ENCODE results near the gene FSIP1.

The FSIP1 gene

GRCh38 chr15:39792025-39792843 lies 9.6 kb upstream of the FSIP1 start:
- DNase-seq, result no peak

DNA sequence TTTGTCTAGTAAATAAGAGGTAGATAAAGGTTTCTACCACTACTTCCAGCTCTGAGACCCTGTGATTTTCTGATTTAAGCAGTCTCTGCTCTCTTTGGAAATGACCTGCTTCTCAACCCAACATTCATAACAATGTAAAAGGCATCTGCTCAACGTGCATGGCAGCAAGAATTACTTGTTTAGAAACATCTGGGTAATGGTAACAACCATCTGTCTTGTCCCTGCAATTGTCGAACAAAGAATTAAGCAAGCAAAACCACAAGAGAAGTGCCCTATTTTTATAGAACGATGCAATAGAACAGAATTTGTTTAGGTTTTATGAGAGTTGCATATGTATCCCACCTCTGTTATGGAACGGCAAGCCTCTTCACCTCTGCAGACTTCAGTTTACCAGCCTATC lies 7.1 kb upstream of the FSIP1 start:
- no peak for DNase-seq

GRCh38 chr15:39788800-39789565 lies 6.3 kb upstream of the FSIP1 start:
- DNase-seq, result no peak

DNA sequence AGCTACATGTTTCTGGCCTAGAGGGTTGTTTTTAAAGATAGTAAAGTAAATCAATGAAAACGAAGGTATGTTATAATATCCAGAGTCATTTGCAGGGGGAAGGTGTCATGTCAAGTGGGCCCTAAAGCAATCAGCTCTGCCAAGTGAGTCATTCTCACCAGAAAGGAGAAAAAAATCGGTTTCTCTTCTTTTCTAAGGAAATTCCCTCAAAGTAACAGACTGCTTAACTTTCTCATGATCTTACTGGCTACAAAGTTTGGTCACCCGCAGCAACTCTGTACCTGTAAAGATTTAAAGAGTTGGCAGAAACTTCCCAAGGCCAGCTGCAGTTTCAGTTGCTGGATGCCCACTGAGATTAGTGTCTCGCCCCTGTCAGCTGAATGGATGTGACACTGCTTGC lies 5.5 kb upstream of the FSIP1 start:
- DNase-seq, result no peak

DNA sequence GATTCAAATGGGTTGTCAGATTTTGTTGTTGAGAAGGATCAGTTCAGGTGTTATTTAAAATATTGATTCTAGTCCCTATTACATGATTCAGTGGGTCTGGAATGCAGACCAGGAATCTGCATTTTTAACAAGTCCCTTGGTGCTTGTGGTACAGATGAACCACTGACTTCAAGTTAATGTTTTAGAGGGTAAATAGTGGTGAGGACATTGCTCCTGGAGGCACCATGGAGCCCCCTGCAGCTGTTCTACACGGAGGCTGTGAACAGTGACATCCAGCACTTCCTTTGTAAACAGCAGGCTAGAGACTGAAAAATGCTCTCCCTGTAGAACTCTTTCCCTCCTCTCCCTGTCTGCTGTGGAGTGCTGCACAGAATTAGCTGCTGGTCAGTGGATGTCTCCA lies 4.8 kb upstream of the FSIP1 start:
- no peak for DNase-seq

DNA sequence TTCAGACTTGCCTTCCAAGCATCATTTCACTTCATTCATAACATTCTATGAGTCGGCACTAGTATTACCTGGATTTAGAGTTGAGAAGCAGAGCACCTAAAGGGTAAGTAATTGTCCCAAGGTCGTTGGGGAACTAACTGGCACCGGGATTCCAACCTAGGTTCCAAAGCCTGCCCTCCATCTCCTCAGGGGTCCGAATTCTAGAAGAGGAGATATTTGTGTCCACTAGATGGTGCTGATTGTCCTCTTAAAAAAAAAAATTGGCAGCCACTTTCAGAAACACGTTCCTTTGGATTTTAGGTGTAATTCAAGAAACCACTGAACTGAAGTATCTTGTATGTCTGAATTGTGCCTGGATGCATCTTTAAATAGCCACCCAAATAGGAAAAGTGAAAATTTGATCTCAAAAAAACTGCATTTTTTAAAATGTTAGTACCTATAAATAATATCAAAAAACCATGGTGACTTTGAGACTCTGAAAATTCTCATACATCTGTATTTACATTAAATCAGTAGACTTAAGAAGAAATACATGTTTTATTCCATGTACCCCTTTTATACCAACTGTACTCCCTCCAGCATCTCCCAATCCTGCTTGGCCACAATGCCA lies 3.9 kb upstream of the FSIP1 start:
- DNase-seq, result no peak

GRCh38 chr15:39785841-39786240 lies 3.2 kb upstream of the FSIP1 start:
- DNase-seq, result no peak

DNA sequence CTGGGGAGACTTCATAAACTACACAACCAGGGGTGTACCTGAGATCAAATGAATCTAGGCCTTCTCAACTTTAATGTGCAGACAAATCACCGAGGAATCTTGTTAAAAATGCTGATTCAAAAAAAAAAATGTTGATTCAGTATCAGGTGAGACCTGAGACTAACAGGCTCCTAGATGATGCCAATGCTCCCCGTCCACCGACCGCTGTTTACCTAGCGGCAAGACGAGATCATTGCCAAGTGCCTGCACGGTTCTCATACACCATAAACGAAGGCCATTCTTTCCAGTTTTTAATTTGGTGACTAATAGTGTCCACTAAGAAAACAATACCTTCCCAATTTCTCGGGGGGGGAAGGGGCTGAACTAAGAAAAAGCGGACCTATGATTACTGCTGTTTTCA lies 2.5 kb upstream of the FSIP1 start:
- no peak for DNase-seq

DNA sequence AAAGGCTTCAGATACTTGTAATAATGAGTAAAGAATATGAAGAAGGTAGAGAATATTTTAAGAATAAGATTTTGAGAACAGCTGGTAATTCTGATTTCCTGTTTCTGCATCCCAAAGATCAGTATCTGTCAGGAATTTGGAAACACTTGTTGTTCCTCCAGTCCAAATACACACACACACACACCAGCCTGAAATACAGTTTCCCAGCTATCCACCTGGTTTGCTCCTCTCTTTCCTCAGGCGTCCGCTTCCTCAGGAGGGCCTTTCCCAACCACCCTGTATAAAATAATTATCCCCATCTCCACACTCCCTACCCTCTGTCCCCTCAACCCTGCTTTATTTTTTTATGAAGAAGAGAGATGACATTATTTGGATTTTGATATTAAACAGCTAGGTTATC lies 2.0 kb upstream of the FSIP1 start:
- DNase-seq, result no peak

GRCh38 chr15:39784125-39784524 lies 1.5 kb upstream of the FSIP1 start:
- no peak for DNase-seq

DNA sequence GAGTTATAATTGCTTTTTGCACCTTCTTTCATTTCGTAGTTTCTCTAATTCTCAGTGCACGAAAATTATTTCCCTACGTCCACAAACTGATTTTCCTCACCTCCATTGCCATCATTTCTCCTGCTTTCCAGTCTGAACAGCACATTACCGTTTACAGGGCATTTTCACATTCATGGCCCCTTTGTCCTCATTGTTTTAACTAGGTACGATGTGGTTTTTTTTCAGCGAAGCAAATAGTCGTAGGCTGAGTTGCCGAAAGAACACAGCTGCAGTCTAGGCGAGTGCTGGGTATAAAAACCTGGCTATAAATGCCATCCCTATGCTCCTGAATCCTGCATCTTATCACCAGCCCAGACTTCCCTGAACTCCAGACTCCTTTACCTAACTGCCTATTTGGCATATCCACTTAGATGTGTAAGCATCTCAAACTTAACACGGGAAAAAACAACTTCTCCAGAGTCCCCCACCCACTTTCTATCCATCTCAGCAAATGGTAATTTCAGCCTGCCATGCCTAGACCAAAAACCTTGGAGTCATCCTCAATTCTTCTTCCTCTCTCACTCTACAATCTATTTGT lies 691 bp upstream of the FSIP1 start:
- DNase-seq, result no peak

GRCh38 chr15:39781967-39782302 lies 706 bp downstream of the FSIP1 start:
- DNase-seq, result no peak

DNA sequence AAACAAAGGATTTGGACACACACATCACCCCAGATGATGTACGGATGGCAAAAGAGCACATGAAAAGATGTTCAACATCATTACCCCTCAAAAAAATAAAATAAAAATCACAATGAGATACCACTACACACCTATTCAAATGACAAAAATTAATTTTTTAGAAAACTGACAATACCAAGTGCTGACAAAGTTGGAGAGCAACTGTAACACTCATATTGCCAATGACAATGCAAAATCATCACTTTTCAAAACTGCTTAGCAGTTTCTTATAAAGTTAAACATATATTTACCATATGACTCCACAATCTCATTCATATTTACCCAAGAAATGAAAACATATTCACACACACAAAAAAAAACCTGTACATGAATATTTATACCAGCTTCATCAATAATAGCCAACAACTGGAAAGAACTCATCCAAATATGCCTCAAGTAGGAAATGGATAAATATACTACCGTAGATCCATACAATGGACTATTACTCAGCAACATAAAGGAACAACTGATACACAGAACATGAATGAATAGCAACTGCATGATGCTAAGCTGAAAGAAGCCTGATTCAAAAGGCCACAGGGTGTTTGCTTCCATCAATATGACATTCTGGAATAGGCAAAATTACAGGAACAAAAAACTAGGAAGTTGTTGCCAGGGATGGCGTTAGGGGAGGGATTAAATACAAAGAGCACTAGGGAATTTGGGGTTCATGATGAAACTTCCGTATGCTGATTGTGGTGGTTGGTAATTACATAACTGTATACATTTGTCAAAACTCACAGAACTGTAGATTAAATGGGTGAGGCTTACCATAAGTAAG lies 1.3 kb downstream of the FSIP1 start:
- no peak for DNase-seq

DNA sequence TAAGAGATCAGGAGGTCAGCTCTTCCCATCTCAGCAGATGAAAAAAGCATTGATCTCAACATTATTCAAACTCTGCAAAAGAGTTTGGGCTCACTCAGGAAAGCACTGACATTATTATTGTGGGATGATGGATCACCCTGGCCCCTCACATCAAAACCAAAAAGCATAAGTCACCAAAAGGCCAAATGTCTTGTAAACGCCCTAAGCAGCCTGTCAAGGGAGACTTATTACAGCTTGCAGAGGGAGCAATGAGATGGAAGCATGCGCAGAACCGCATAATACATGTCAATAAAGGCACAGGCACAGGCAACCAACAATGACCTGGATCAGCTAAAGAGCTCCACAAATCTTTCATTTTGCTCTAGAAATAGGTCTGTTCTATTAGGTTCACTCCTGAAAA lies 4.6 kb downstream of the FSIP1 start:
- DNase-seq, result no peak

DNA sequence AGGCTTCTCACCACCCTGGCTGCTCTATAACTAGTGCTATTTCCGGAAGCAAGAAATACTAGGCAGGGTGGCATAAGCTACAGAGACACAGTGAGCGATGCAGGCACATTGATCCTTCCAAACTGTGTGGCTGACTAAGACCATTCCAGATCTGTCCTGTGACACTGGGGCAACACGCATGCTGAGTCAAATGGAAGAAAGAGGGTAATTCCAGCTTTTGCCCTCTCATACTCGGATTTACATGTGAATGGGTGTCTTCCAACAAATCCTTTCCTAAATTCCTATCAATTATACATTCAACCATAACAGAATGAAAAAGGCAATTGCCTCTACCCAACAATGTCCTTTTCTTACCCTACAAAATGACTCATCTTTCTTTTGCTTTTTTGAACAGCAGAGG lies 5.1 kb downstream of the FSIP1 start:
- no peak for DNase-seq

- no peak for DNase-seq
Measured at GRCh38 chr15:39776068-39776467, 6.6 kb downstream of the FSIP1 start.

GRCh38 chr15:39774688-39775267 lies 7.9 kb downstream of the FSIP1 start:
- peak; percentile 31 for DNase-seq

GRCh38 chr15:39770748-39771689 lies 11.6 kb downstream of the FSIP1 start:
- DNase-seq, result no peak

DNA sequence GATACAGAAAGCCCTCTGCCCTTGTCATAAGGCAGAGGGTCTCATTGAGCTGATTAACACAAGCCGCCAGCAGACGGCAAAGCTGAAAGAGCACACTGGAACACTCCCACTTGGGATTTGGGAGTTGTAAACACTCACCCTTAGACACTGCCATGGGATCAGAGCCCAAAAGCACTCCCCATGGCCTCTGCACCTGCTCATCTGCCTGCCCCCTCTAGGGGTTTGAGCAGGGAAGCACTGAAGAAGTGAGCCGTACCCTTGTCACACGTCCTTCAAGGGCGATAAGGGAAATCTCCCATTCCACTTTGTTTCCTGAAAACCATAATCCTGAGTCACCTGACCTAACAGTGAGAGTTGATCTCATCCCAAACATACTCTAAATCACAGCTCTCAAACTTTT lies 14.7 kb downstream of the FSIP1 start:
- DNase-seq, result no peak

- DNase-seq, result no peak
Measured at GRCh38 chr15:39761006-39761405, 21.6 kb downstream of the FSIP1 start.

GRCh38 chr15:39756806-39757522 lies 25.7 kb downstream of the FSIP1 start:
- DNase-seq, result no peak

All from activated CD4-positive, alpha-beta T cell treated with anti-CD3 and anti-CD28 coated beads, Interleukin-2, amount 50 U/mL, for 1 hour (primary cell).